Pancreas (tissue), 10 donors: ENCODE data around the gene TOM1. TPM values are rescaled to one million over a fixed set of nuclear protein-coding genes. Genes with fewer than 3 reads are reported as not detected.

ENCODE experiments used
- ATAC-seq, 4 donors: fragments of 200-7000 bp; cut with Tn5 transposase; one replicate each; pipeline versions ENCODE4 v1.8.0 to v1.9.1; 2020; ENCODE audit warnings: mild to moderate bottlenecking in 4 of 4, moderate library complexity in 4 of 4
- DNase-seq, 6 donors: peaks; one replicate each; pipeline ENCODE4 v3.0.0-alpha.2; 2020
- FAIRE-seq: peaks from 2 replicates; lab custom pipeline; 2012; peaks lifted over from hg19 to GRCh38; lab: Jason Lieb, UNC
- H3K27ac ChIP-seq, 4 donors: fragments of 200-600 bp; sonication (generic); 1 replicate in 3 of 4; 2 replicates in 1 of 4; pipeline versions ENCODE4 v1.5.0 to v1.8.0; 2020
- H3K27me3 ChIP-seq, 4 donors: fragments of 200-600 bp; one replicate each; pipeline ENCODE4 v1.8.0; 2021
- H3K36me3 ChIP-seq, 3 donors: fragments of 200-600 bp; sonication (generic) in 1 of 3; one replicate each; pipeline versions ENCODE4 v1.5.0 to v1.8.0; 2020 to 2021
- H3K4me1 ChIP-seq, 3 donors: fragments of 200-600 bp; one replicate each; pipeline ENCODE4 v1.8.0; 2021
- H3K4me3 ChIP-seq, 4 donors: fragments of 200-600 bp; sonication (generic) in 2 of 4; one replicate each; pipeline versions ENCODE4 v1.5.0 to v1.8.0; 2020 to 2021
- H3K9me3 ChIP-seq, 4 donors: fragments of 200-600 bp; one replicate each; pipeline ENCODE4 v1.8.0; 2021
- CTCF ChIP-seq, 4 donors: fragments of 200-600 bp; sonication (generic) in 3 of 4; IDR thresholded peaks; one replicate each; pipeline versions ENCODE4 v1.5.0 to v1.8.0; 2021; ENCODE audit warnings: antibody characterized with exemption in 4 of 4
- WGBS, 2 donors: extraction: QIAGEN DNeasy Blood & Tissue Kit; methylation state at CpG; one replicate each; pipeline ENCODE4 v1.1.7; 2013; 5-methylcytosine and 5-hydroxymethylcytosine counted together
- intact Hi-C, 3 donors: fragments of 100-400 bp; cut with DNase I; formaldehyde crosslinking; loops; one replicate each; pipeline versions ENCODE4 v1.11.1 to v1.14.2; 2022
- polyA plus RNA-seq, 2 donors: library from polyadenylated mRNA; stranded (reverse); fragments of 200-250 nt; gene quantifications; one replicate each; pipeline ENCODE4 v1.2.3, GENCODE V29; 2013
- total RNA-seq, 6 donors: library from RNA; stranded (reverse); fragmentation: NEBNext Ultra II Directional in 4 of 6; extraction: Animal tissue kit (Norgen Biotek cat#: 25700) in 4 of 6; gene quantifications; one replicate each; pipeline versions ENCODE4 v1.2.1 to v1.2.4, GENCODE V29; 2021 to 2023
- donor health status: healthy with polysubstance abuse.
- donor health status: DM: no; HTN: no; CAD: no; lungs with moderate emphysema.
- donor health status: DM: no; HTN: no; CAD: no.
- donor health status: control.
- donor health status: control.
- donor health status: Bipolar disorder and iron deficiency.
- donor health status: DM: yes; HTN: yes; CAD: no.
- donor health status: DM: no; HTN: no; CAD: no.
- donor health status: DM: no; HTN: no; CAD: no.
- donor health status: DM: yes; HTN: yes; CAD: no.

The TOM1 gene
- total and polyA plus RNA-seq, 8 donors = 18.4 to 33.7 (median 21.0) TPM

GRCh38 chr22:35346596-35347220, 47.0 kb downstream of the TOM1 start:
- Histone ChIP-seq H3K9me3 (no peaks in the 10 kb centered on the region), H3K27me3 (no peaks in the 10 kb centered on the region), H3K27ac (no peak overlapping the region), H3K4me3 (no peak overlapping the region), H3K36me3 (peaks cover 0 to 12% (median 0%) of the 10 kb centered on the region in 3 donors), H3K4me1 (peaks cover 0 to 11% (median 8%) of the 10 kb centered on the region in 3 donors)
- WGBS, 2 donors = 89 to 91% methylated on average over 18 to 19 of the region's 19 CpGs
- DNase-seq (peak in 1 of 6 donors; percentile 14), FAIRE-seq (no peak), ATAC-seq (no peak)
- intact Hi-C loops = loop anchor here in 1 of 3 donors (5.0 kb wide), 1 partner anchor 236 kb away; no protein-coding TSS in a partner anchor
- no peak for TF ChIP-seq CTCF (IDR thresholded peaks at IDR 0.05)

GRCh38 chr22:35347462-35347861, 47.8 kb downstream of the TOM1 start:
- Histone ChIP-seq H3K27ac (no peak overlapping the region), H3K27me3 (no peaks in the 10 kb centered on the region), H3K36me3 (peaks cover 0 to 12% (median 0%) of the 10 kb centered on the region in 3 donors), H3K4me3 (no peak overlapping the region), H3K9me3 (no peaks in the 10 kb centered on the region), H3K4me1 (peaks cover 0 to 12% (median 8%) of the 10 kb centered on the region in 3 donors)
- FAIRE-seq (no peak), ATAC-seq (no peak), DNase-seq (peak in 1 of 6 donors; percentile 19)
- 88 to 89% methylated on average over 10 of the region's 10 CpGs for WGBS, 2 donors
- intact Hi-C loops = loop anchor here in 1 of 3 donors (5.0 kb wide), 1 partner anchor 235 kb away; no protein-coding TSS in a partner anchor
- no peak for TF ChIP-seq CTCF (IDR thresholded peaks at IDR 0.05)

GRCh38 chr22:35348026-35348590, 48.4 kb downstream of the TOM1 start:
- WGBS, 2 donors = 92 to 95% methylated on average over 18 of the region's 18 CpGs
- H3K27ac ChIP-seq = no peak overlapping the region
- H3K9me3 ChIP-seq = no peaks in the 10 kb centered on the region
- no peak overlapping the region for H3K4me3 ChIP-seq
- no peak for TF ChIP-seq CTCF (IDR thresholded peaks at IDR 0.05)
- intact Hi-C loops = loop anchor here in 1 of 3 donors (5.0 kb wide), 1 partner anchor 234 kb away; no protein-coding TSS in a partner anchor
- FAIRE-seq = no peak
- peaks cover 0 to 12% (median 0%) of the 10 kb centered on the region in 3 donors for H3K36me3 ChIP-seq
- peaks cover 0 to 12% (median 8%) of the 10 kb centered on the region in 3 donors for H3K4me1 ChIP-seq
- H3K27me3 ChIP-seq = no peaks in the 10 kb centered on the region
- peak in 1 of 6 donors; percentile 28 for DNase-seq
- no peak for ATAC-seq

- DNase-seq (peak in 1 of 6 donors; percentile 24), ATAC-seq (no peak), FAIRE-seq (no peak)
- no peak overlapping the region for H3K27ac ChIP-seq
- peaks cover 0 to 12% (median 8%) of the 10 kb centered on the region in 3 donors for H3K4me1 ChIP-seq
- peaks cover 0 to 12% (median 0%) of the 10 kb centered on the region in 3 donors for H3K36me3 ChIP-seq
- intact Hi-C loops = loop anchor here in 1 of 3 donors (5.0 kb wide), 1 partner anchor 234 kb away; no protein-coding TSS in a partner anchor
- no peaks in the 10 kb centered on the region for H3K27me3 ChIP-seq
- whole genome bisulfite sequencing, 2 donors = 89 to 95% methylated on average over 4 to 5 of the region's 5 CpGs
- no peaks in the 10 kb centered on the region for H3K9me3 ChIP-seq
- no peak for TF ChIP-seq CTCF (IDR thresholded peaks at IDR 0.05)
- no peak overlapping the region for H3K4me3 ChIP-seq
Observed at GRCh38 chr22:35348703-35349102, 49.0 kb downstream of the TOM1 start.
